Subcutaneous abdominal adipose tissue (tissue), 5 donors: Measurements from ENCODE around the gene ARMC10.
"Not testable (repeated sequence)": the region's sequence is repeated elsewhere in the genome, so short reads cannot be mapped to it uniquely, and the experiment has no call there.

ENCODE experiments used
- H3K27ac ChIP-seq: one replicate; pipeline ENCODE4 v1.7.0; 2013; ENCODE audit warnings: low read depth, mild to moderate bottlenecking, inconsistent platforms, low read length, moderate library complexity
- H3K27me3 ChIP-seq, 5 donors: one replicate each; pipeline ENCODE4 v1.7.0; 2013; ENCODE audit warnings: low read length in 5 of 5, inconsistent platforms in 1 of 5; ENCODE audit not compliant: control insufficient read depth in 5 of 5, insufficient read depth in 4 of 5
- H3K36me3 ChIP-seq, 5 donors: one replicate each; pipeline ENCODE4 v1.7.0; 2013; ENCODE audit warnings: low read length in 5 of 5; ENCODE audit not compliant: control insufficient read depth in 5 of 5, insufficient read depth in 5 of 5
- H3K4me1 ChIP-seq, 5 donors: one replicate each; pipeline ENCODE4 v1.7.0; 2013; ENCODE audit warnings: low read length in 5 of 5, mild to moderate bottlenecking in 3 of 5, moderate library complexity in 1 of 5; ENCODE audit not compliant: control insufficient read depth in 5 of 5, insufficient read depth in 5 of 5
- H3K4me3 ChIP-seq, 5 donors: one replicate each; pipeline ENCODE4 v1.7.0; 2013; ENCODE audit warnings: low read length in 5 of 5, low read depth in 1 of 5
- H3K9ac ChIP-seq, 5 donors: one replicate each; pipeline ENCODE4 v1.7.0; 2013; ENCODE audit warnings: low read length in 5 of 5, mild to moderate bottlenecking in 4 of 5, moderate library complexity in 3 of 5
- H3K9me3 ChIP-seq, 5 donors: one replicate each; pipeline ENCODE4 v1.7.0; 2013; ENCODE audit warnings: low read length in 5 of 5; ENCODE audit not compliant: control insufficient read depth in 5 of 5
- donor health status: healthy.
- donor health status: healthy.
- donor health status: healthy.
- donor health status: healthy.
- donor health status: healthy.

ARMC10 gene

DNA sequence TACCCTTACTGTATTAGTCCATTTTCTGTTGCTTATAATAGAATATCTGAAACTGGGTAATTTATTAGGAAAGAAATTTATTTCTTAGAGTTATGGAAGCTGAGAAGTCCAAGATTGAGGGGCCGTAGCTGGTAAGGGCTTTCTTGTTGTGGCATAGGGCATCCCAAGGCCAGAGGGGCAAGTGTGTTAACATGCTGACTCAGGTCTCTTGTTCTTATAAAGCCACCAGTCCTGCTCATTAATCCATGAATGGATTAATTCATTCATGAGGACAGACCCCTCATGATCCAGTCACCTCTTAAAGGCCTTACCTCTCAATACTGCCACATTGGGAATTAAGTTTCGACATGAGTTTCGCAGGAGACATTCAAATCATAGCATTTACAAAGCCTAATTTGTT is 2.4 kb downstream of the ARMC10 start:
- Histone ChIP-seq H3K27me3 (no peaks in the 10 kb centered on the region), H3K4me3 (no peak overlapping the region), H3K9me3 (no peaks in the 10 kb centered on the region), H3K4me1 (peaks cover 3 to 23% (median 17%) of the 10 kb centered on the region in 5 donors), H3K9ac (no peak overlapping the region), H3K36me3 (no peaks in the 10 kb centered on the region), H3K27ac (no peak overlapping the region)

DNA sequence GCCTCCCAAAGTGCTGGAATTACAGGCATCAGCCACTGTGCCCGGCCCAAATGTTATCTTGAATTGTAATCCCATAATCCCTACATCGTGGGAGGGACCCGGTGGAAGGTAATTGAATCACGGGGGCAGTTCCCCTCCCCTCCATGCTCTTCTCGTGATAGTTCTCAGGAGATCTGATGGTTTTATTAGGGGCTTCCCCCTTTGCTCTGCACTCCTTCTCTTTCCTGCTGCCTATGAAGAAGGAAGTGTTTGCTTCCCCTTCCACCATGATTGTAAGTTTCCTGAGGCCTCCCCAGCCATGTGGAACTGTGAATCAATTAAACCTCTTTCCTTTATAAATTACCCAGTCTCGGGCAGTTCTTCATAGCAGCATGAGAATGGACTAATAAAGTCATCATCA is 3.3 kb downstream of the ARMC10 start:
- not testable (repeated sequence) for H3K36me3 ChIP-seq, H3K27me3 ChIP-seq, H3K4me3 ChIP-seq, H3K9ac ChIP-seq, H3K27ac ChIP-seq, H3K9me3 ChIP-seq
- peaks cover 3 to 23% (median 17%) of the 10 kb centered on the region in 5 donors for H3K4me1 ChIP-seq

DNA sequence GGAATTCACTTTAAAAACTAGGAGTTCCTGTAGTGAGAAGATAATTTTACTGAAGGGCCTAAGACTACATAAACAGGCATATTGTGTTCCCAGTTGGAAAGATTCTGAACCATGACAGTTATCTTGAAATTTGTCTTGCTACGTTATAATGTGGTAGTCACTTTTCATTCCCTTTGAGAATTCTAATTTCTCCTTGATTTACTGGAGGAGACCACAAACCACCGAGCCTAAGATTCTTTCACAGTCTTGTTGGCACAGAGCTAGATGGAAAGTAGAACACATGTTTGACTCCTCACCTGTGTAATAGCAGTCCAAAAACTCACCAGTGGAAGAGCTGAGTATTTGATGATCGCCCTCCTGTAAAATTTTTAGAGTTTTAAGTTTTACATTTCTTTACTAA is 4.9 kb downstream of the ARMC10 start:
- no peak overlapping the region for H3K4me3 ChIP-seq
- no peaks in the 10 kb centered on the region for H3K27me3 ChIP-seq
- H3K9me3 ChIP-seq, result no peaks in the 10 kb centered on the region
- H3K36me3 ChIP-seq, result peaks cover 11 to 17% (median 12%) of the 10 kb centered on the region in 5 donors
- no peak overlapping the region for H3K9ac ChIP-seq
- H3K4me1 ChIP-seq, result peaks cover 0 to 16% (median 10%) of the 10 kb centered on the region in 5 donors
- H3K27ac ChIP-seq, result no peak overlapping the region

DNA sequence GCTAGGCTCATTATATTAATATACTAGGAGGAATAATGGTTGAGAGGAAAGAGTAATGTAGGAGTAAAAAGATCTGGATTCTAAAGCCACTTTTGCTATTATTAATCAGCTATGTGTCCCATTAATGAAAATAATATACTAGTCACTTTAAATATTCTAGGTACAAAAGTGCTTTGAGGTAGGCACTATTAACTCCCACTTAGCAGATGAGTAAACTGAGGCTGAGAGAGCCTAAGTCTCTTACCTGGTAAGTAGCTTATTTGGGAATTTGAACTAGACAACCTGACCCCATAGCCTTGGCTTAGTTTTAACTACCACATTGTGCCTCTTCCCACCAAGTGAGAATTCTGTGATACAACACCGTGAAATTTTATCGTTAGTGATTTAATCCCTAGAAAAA is 6.0 kb downstream of the ARMC10 start:
- Histone ChIP-seq H3K27ac (no peak overlapping the region), H3K9ac (no peak overlapping the region), H3K36me3 (peaks cover 13 to 24% (median 17%) of the 10 kb centered on the region in 5 donors), H3K4me1 (peaks cover 0 to 10% (median 5%) of the 10 kb centered on the region in 5 donors), H3K4me3 (no peak overlapping the region), H3K9me3 (no peaks in the 10 kb centered on the region), H3K27me3 (no peaks in the 10 kb centered on the region)

DNA sequence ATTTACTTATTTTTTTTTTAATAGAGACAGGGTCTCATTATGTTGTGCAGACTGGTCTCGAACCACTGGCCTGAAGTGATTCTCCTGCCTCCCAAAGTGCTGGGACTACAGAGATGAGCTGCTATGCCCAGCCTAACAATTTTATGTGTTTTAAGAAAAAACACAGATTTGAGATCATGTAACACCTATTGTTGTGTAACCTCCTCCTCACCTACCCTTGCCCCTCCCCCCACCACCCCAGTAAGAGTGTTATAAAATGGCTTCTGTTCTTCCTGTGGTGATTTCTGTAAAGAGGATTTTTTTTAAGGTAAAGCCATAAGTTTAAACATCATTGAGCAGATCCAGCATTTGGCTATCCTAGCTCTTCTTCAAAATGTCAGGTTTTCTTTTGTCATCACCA is 7.6 kb downstream of the ARMC10 start:
- peaks cover 15 to 34% (median 25%) of the 10 kb centered on the region in 5 donors for H3K36me3 ChIP-seq
- no peaks in the 10 kb centered on the region for H3K4me1 ChIP-seq
- H3K9ac ChIP-seq, result no peak overlapping the region
- H3K9me3 ChIP-seq, result no peaks in the 10 kb centered on the region
- H3K27me3 ChIP-seq, result no peaks in the 10 kb centered on the region
- H3K4me3 ChIP-seq, result no peak overlapping the region
- no peak overlapping the region for H3K27ac ChIP-seq

DNA sequence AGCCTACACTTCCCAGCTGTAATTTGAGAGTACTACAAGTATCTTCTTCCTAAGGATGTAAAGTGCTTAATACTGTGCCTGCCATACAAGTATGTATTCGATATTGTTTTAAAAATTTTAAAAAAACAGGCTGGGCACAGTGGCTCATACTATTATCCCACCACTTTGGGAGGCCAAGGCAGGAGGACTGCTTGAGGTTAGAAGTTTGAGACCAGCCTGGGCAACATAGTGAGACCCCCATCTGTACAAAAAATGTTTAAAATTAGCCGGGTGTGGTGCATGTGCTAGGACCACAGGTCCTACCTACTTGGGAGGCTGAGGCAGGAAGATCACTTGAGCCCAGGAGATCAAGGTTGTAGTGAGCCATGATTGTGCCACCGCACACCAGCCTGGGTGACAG is 8.3 kb downstream of the ARMC10 start:
- Histone ChIP-seq H3K4me1 (no peaks in the 10 kb centered on the region), H3K27me3 (no peaks in the 10 kb centered on the region), H3K36me3 (peaks cover 17 to 38% (median 32%) of the 10 kb centered on the region in 5 donors), H3K4me3 (no peak overlapping the region), H3K9me3 (no peaks in the 10 kb centered on the region), H3K27ac (no peak overlapping the region), H3K9ac (no peak overlapping the region)

DNA sequence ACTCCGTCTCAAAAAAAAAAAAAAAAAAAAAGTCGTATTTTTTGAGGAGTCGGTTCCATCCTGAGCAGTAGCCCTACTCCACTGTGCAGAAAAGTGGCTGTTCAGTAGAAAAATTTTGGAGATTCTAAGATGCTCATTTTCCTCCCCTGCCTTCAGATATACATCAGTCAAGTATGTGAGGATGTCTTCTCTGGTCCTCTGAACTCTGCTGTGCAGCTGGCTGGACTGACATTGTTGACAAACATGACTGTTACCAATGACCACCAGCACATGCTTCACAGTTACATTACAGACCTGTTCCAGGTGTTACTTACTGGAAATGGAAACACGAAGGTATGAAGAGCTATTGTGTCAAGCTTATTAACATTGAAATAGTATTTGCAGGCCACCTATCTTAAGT is 17.4 kb downstream of the ARMC10 start:
- not testable (repeated sequence) for H3K9me3 ChIP-seq, H3K4me1 ChIP-seq, H3K4me3 ChIP-seq, H3K27ac ChIP-seq, H3K9ac ChIP-seq, H3K27me3 ChIP-seq
- peaks cover 19 to 35% (median 27%) of the 10 kb centered on the region in 5 donors for H3K36me3 ChIP-seq

DNA sequence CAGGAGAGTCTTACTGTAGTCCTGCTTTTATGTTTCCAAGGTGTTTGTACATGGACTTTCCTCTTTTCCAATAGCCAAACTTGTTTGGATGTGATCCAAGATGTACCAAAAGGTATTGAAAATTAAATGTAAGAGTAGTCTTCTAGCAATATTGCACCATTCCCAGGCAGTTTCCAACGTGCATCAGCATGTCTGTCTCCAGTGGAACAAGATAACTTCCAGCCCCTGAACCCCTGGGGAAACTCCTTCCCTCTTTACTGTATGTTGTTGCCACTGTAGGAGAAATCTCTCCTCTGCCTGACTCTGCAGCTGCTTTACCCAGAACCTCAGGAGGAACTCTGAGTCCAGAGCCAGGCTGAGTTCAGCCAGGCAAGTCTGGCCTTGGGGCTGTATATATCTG is 18.5 kb downstream of the ARMC10 start:
- no peak overlapping the region for H3K27ac ChIP-seq
- H3K36me3 ChIP-seq, result peaks cover 21 to 35% (median 26%) of the 10 kb centered on the region in 5 donors

DNA sequence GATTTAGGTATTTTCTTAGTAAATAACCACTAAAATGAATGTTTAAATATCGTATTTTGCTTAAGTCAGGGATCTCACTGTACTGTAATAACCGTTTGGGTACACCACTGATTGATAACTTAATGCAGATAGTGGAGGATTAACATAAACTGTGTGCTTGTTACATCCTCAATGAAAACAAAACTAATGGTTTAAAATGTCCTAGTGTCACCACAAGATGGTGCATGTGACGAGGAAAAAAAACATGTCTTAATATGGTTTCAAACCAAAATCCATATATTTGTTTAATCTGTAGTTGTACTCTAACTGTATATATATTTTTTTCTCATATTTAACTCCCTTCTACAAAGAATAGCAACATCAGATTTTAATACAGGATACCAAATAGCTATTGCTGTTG is 19.2 kb downstream of the ARMC10 start:
- H3K4me1 ChIP-seq, result no peaks in the 10 kb centered on the region
- no peaks in the 10 kb centered on the region for H3K9me3 ChIP-seq
- peaks cover 14 to 30% (median 23%) of the 10 kb centered on the region in 5 donors for H3K36me3 ChIP-seq
- H3K9ac ChIP-seq, result no peak overlapping the region
- H3K4me3 ChIP-seq, result no peak overlapping the region
- no peak overlapping the region for H3K27ac ChIP-seq
- no peaks in the 10 kb centered on the region for H3K27me3 ChIP-seq

More for the DNA sequence above, 18.5 kb downstream of the ARMC10 start:
- Histone ChIP-seq H3K4me1 (no peaks in the 10 kb centered on the region), H3K4me3 (no peak overlapping the region), H3K9me3 (no peaks in the 10 kb centered on the region), H3K9ac (no peak overlapping the region), H3K27me3 (no peaks in the 10 kb centered on the region)

DNA sequence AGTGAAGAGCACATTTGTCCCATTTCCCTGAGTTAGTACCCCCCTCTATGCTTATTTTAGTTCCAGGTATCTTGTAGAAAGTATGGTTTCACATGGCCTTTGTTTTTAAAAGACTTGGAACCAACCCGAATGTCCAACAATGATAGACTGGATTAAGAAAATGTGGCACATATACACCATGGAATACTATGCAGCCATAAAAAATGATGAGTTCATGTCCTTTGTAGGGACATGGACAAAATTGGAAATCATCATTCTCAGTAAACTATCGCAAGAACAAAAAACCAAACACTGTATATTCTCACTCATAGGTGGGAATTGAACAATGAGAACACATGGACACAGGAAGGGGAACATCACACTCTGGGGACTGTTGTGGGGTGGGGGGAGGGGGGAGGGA is 20.6 kb downstream of the ARMC10 start:
- not testable (repeated sequence) for H3K27ac ChIP-seq, H3K9ac ChIP-seq, H3K4me1 ChIP-seq, H3K9me3 ChIP-seq, H3K27me3 ChIP-seq, H3K4me3 ChIP-seq
- H3K36me3 ChIP-seq, result peaks cover 9 to 31% (median 19%) of the 10 kb centered on the region in 5 donors

DNA sequence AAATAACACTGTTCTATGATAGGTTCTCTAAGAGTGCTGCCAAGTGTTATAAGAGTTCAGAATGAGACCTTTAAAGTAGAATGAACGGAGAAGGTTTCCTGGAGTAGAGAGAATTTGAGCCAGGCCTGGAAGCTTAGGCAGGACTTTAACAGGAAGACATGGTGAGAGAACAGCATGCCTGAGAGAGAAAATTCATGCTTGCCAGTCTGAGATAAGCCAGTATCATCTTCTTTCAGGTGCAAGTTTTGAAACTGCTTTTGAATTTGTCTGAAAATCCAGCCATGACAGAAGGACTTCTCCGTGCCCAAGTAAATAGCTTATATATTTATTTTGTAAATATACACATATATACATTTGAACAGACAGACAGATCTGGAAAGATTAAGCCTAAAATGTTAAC is 22.1 kb downstream of the ARMC10 start:
- Histone ChIP-seq H3K4me3 (no peak overlapping the region), H3K27me3 (no peaks in the 10 kb centered on the region), H3K4me1 (no peaks in the 10 kb centered on the region), H3K9me3 (no peaks in the 10 kb centered on the region), H3K36me3 (peaks cover 11 to 30% (median 27%) of the 10 kb centered on the region in 5 donors), H3K9ac (no peak overlapping the region), H3K27ac (no peak overlapping the region)
